Stimulated activated effector memory CD8-positive, alpha-beta T cell treated with anti-CD3 and anti-CD28 coated beads, Interleukin-12 subunit alpha, Interleukin-12 subunit beta, amount 100 ng/mL, for 72 hours (primary cell): ENCODE results near the gene NOP53.
"Not testable (repeated sequence)": the region's sequence is repeated elsewhere in the genome, so short reads cannot be mapped to it uniquely, and the experiment has no call there.

ENCODE experiments used
- ATAC-seq: fragments of 150-1000 bp; cut with Tn5 transposase; 2 replicates; pipeline ENCODE4 v1.10.0; 2021
- DNase-seq, 2 donors: peaks; one replicate each; pipeline ENCODE4 v3.0.0; 2021 to 2022; ENCODE audit warnings: low spot score in 2 of 2
- H3K27ac Mint-ChIP-seq: one replicate; pipeline ENCODE4 v1.8.0; 2022; ENCODE audit warnings: mild to moderate bottlenecking, mixed read lengths
- H3K36me3 Mint-ChIP-seq: one replicate; pipeline ENCODE4 v1.8.0; 2022; ENCODE audit warnings: mild to moderate bottlenecking, mixed read lengths
- H3K4me1 Mint-ChIP-seq: one replicate; pipeline ENCODE4 v1.8.0; 2022; ENCODE audit warnings: mixed read lengths
- H3K4me3 Mint-ChIP-seq: one replicate; pipeline ENCODE4 v1.8.0; 2022; ENCODE audit warnings: mild to moderate bottlenecking, mixed read lengths
- H3K9me3 Mint-ChIP-seq: one replicate; pipeline ENCODE4 v1.8.0; 2022; ENCODE audit warnings: mixed read lengths

Gene NOP53

DNA sequence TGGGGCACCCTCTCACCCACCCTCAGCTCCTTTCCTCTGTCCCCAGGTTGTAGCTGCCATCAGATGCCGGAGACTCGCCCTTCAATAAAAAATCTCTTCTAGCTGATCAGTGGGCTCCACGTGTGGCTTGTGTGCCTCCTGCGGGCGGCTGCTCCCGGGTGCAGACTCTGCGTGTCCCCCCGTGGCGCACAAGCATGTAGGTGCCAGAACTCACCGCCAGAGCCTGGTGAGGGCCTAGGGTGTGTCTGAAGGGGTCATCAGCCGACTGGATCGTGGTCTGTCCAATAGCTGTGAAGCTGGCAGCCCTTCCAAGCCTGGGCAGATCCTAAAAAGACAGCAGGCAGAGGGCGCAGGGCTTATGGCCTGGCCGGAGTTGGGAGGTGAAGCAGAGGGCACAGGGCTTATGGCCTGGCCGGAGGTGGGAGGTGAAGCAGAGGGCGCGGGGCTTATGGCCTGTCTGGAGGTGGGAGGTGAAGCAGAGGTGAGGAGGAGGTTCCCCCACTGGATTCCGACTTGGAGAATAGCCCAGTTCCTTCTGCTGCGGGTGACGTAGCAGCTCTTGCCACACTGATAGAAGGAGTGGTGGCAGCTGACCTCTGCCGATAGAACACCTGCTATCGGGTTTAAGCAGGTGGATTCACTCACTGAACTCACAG, 11.7 kb downstream of the NOP53 start:
- Mint-ChIP-seq H3K27ac (peak overlapping the region; percentile 67), H3K36me3 (peaks cover 83% of the 10 kb centered on the region), H3K4me3 (no peak overlapping the region), H3K9me3 (no peaks in the 10 kb centered on the region), H3K4me1 (no peaks in the 10 kb centered on the region)
- no peak for ATAC-seq
- no peak for DNase-seq

DNA sequence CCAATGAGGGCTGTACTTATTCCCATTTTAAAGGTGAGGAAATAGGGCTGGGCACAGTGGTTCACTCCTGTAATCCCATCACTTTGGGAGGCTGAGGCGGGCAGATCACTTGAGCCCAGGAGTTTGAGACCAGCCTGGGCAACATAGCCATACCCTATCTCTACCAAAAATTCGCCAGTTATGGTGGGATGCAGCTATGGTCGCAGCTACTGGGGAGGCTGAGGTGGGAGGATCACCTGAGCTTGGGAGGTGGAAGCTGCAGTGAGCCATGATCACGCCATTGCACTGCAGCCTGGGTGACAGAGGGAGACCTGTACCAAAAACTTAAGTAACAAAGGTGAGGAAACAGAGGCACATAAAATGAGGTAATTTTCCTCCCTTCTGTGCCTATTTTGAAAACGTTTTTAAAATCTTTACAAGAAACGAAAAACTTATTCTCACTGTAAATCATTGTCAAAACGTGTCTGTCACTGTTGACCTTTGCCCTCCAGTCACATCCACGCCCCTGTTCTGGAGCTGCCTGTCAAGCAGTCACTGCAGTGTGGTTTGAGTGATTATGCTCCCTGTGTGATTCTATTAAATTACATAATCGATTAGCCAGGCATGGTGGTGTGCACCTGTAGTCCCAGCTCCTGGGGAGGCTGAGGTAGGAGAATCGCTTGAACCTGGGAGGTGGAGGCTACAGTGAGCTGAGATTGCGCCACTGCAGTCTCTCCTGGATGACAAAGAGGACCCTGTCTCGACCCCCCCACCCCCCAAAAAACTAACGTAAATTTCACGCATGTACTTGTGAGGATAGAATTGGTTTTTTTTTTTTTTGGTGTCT, 12.5 kb downstream of the NOP53 start:
- peak overlapping the region; percentile 67 for H3K27ac Mint-ChIP-seq
- ATAC-seq, result no peak
- no peak overlapping the region for H3K4me3 Mint-ChIP-seq
- no peak for DNase-seq
- no peaks in the 10 kb centered on the region for H3K4me1 Mint-ChIP-seq
- H3K36me3 Mint-ChIP-seq, result peaks cover 75% of the 10 kb centered on the region
- no peaks in the 10 kb centered on the region for H3K9me3 Mint-ChIP-seq

DNA sequence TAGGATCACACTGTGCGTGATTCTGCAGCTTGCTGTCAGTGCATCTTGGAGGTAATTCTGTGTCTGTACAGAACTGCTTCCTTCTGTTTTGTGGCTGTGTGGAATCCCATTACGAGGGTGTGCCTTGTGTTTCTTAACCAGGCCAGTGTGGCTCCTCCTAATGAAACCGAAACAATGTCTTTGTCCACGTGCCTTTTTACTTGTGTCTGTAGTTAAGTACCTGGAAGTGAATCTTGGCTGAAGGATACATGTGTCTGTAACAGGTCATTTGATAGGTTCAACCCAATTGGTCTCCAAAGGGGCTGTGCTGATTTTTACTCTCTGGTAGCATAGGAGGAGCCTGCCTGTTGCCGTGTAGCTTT, 13.1 kb downstream of the NOP53 start:
- peaks cover 69% of the 10 kb centered on the region for H3K36me3 Mint-ChIP-seq
- no peaks in the 10 kb centered on the region for H3K9me3 Mint-ChIP-seq
- DNase-seq (no peak), ATAC-seq (no peak)
- no peak overlapping the region for H3K4me3 Mint-ChIP-seq
- H3K4me1 Mint-ChIP-seq, result no peaks in the 10 kb centered on the region
- no peak overlapping the region for H3K27ac Mint-ChIP-seq

GRCh38 chr19:47760632-47760999, 15.3 kb downstream of the NOP53 start:
- ATAC-seq (no peak), DNase-seq (no peak)
- Mint-ChIP-seq H3K4me3 (no peak overlapping the region), H3K27ac (no peak overlapping the region), H3K9me3 (no peaks in the 10 kb centered on the region), H3K36me3 (peaks cover 54% of the 10 kb centered on the region), H3K4me1 (peaks cover 6% of the 10 kb centered on the region)

DNA sequence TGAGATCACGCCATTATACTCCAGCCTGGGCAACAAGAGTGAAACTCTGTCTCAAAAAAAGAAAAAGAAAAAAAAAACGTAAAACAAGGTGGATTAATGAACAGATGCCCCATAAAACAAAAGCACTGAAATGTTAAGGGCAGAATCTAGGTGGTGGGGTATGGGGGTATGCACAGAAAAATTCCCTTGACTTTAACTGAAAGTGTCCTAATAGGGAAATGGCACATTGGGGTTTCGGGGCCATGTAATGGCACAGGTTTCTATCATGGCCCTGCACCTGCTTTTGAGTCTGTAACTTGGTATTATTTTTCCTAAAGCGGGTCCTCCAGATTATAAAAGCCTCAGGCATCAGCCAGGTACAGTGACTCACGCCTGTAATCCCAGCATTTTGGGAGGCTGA, 16.2 kb downstream of the NOP53 start:
- no peak for DNase-seq
- Mint-ChIP-seq H3K4me1 (peaks cover 6% of the 10 kb centered on the region), H3K4me3 (no peak overlapping the region), H3K9me3 (no peaks in the 10 kb centered on the region), H3K27ac (no peak overlapping the region), H3K36me3 (peaks cover 44% of the 10 kb centered on the region)
- no peak for ATAC-seq

DNA sequence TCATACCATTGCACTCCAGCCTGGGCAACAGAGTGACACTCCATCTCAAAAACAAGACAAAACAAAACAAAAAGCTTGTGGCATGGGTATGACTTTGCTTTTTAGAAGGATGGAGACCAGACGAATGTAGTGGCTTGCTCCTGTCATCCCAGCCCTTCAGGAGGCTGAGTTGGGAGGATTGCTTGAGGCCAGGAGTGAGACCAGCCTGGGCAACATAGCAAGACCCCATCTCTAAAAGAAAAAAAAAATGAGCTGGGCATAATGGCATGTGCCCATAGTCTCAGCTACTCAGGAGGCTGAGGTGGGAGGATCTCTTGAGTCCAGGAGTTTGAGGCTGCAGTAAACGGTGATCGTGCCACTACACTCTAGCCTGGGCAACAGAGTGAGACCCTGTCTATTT, 16.8 kb downstream of the NOP53 start:
- H3K4me3 Mint-ChIP-seq, result no peak overlapping the region
- ATAC-seq (no peak), DNase-seq (no peak)
- no peak overlapping the region for H3K27ac Mint-ChIP-seq
- H3K9me3 Mint-ChIP-seq, result no peaks in the 10 kb centered on the region
- H3K36me3 Mint-ChIP-seq, result peaks cover 39% of the 10 kb centered on the region
- H3K4me1 Mint-ChIP-seq, result peaks cover 6% of the 10 kb centered on the region

DNA sequence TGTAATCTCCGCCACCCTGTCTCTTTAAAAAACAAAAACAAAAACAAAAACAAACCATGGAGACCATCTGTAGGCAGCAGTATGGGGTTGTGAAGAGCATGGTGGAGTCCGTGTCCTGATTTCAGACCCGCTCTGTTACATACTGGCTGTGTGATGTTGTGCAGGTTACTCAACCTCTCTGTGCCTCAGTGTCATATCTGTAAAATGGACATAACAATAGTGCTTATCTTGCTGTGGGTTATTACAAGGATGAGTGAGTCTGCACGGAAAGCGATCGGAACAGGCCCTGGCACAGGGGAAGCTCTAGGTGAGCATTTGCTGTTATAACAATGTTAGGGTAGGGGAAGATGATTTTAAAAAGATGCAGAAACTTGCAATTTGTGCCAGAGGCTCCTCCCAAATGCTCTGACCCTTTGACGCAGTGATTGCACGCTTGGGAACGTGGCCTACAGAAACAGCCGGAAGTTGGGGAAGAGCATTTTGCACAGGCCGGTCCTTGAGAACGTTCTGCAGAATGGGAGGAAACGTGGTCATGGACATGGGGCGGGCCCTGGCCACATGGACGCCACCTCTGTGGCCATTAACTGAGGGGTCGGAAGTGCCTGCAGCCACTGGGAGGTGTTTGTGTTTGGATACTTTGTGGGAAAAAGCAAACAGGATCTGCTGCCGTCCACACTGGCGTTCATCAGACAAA, 17.4 kb downstream of the NOP53 start:
- Mint-ChIP-seq H3K4me3 (no peak overlapping the region), H3K36me3 (peaks cover 32% of the 10 kb centered on the region), H3K27ac (no peak overlapping the region), H3K4me1 (peaks cover 6% of the 10 kb centered on the region), H3K9me3 (no peaks in the 10 kb centered on the region)
- no peak for DNase-seq
- no peak for ATAC-seq

DNA sequence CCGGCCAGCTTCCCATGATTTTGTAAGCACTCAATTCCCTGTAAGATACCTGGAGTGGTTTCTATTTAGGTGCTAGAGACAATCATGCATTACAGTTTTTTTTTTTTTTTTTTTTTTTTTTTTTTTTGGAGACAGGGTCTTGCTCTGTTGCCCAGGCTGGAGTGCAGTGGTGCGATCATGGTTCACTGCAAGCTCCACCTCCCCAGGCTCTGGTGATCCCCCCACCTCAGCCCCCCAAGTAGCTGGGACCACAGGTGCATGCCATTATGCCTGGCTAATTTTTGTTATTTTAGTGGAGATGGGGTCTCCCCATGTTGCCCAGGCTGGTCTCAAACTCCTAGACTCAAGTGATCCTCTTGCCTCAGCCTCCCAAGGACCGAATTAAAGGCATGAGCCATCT, 19.4 kb downstream of the NOP53 start:
- not testable (repeated sequence) for H3K27ac Mint-ChIP-seq, H3K9me3 Mint-ChIP-seq, ATAC-seq, H3K4me1 Mint-ChIP-seq, H3K4me3 Mint-ChIP-seq, DNase-seq
- H3K36me3 Mint-ChIP-seq, result peaks cover 13% of the 10 kb centered on the region

DNA sequence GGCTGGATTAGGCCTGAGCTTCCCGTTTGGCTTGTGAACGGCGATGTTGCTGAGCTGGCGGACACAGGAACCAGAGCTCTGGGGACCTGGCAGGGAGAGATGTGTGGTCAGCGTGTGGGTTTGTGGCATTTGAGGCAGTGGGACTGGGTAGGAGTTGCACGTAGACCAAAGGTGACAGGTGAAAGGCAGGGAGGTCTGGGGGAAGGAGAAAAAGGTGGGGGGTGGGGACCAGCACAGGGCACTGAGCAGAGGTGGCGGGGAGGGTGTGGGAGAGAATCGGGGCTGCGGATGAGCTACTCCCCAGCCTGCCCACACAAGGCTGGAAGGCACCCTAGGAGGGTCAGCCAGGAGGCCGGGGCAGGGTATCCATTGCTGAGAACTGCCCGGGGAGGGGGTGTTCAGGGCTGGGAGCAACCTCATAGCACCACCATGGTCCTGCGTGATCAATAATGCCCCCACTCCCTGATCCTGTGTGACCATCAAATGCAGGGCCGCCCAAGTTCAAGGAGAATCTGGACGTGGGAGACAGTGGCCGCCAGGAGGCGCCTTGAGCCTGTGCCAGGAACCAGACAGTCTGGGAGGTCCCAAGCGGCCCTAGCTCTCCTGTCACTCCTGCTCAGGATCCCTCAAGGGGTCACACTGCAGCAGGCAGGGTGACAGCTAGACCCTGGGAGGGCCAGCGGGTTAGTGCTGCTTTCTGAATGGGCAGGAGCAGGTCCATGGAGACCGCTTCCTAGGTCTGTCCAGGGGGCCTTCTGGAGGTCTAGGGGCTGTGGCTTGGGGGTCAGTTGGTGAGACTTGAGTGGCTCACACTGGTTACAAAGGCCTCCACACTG, 20.4 kb downstream of the NOP53 start:
- no peaks in the 10 kb centered on the region for H3K9me3 Mint-ChIP-seq
- H3K27ac Mint-ChIP-seq, result no peak overlapping the region
- DNase-seq (peak in 1 of 2 donors; percentile 42), ATAC-seq (peak; percentile 76)
- H3K4me1 Mint-ChIP-seq, result peaks cover 6% of the 10 kb centered on the region
- H3K4me3 Mint-ChIP-seq, result no peak overlapping the region
- peaks cover 6% of the 10 kb centered on the region for H3K36me3 Mint-ChIP-seq

DNA sequence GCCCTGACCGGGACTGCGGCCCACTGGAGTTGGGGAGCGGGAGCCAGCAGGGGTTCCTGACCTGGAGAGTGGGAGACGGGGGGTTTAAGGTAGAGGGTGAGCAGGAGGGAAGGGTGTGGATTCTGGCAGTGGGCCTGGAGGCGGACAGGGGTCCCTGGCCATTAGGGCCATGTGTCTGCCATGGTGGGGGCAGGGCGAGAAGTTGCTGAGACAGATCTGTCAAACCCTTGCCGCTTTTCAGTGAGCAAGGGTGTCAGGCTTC, 20.9 kb downstream of the NOP53 start:
- no peak overlapping the region for H3K27ac Mint-ChIP-seq
- peaks cover 6% of the 10 kb centered on the region for H3K36me3 Mint-ChIP-seq
- H3K4me3 Mint-ChIP-seq, result no peak overlapping the region
- no peaks in the 10 kb centered on the region for H3K9me3 Mint-ChIP-seq
- peaks cover 6% of the 10 kb centered on the region for H3K4me1 Mint-ChIP-seq
- DNase-seq (no peak), ATAC-seq (no peak)

DNA sequence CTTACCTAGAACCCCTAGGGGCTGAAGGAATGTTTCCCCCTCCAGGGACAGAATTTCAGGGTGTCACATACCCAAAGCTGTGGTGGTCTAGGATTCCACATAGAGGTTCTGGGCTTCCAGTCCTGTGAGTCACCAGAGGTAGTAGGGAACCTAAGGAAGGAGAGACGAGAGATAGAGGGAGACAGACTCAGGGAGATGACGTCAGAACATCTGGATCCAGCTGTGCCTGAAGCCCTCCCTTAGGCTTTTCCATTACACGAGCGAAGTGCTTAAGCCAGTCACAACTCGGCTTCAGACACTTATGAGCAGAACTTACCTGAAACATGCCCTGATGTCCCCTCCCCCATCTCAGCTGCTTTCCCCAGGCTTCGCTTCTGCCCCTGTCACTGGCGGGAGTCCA, 21.3 kb downstream of the NOP53 start:
- no peak overlapping the region for H3K27ac Mint-ChIP-seq
- no peak for DNase-seq
- peaks cover 6% of the 10 kb centered on the region for H3K36me3 Mint-ChIP-seq
- H3K9me3 Mint-ChIP-seq, result no peaks in the 10 kb centered on the region
- H3K4me1 Mint-ChIP-seq, result peaks cover 6% of the 10 kb centered on the region
- H3K4me3 Mint-ChIP-seq, result no peak overlapping the region
- no peak for ATAC-seq

DNA sequence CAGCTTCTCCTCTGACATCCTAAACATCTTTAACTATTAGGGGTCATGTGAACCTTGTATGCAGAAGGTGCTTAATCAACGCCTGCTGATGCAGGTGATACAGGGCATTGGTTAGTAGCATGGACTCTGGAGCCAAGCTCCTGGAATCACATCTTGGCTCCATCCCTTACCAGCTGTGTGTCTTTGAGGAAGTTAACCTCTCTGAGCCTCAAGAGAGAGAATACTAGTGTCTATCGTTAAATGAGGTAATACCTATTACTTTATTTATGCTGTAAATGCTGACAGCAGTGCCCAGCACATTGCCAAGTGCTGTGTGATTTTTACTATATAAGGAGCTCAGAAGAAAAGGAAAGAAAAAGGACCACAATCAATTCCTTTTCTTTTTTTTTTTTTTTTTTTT, 22.0 kb downstream of the NOP53 start:
- peaks cover 6% of the 10 kb centered on the region for H3K36me3 Mint-ChIP-seq
- DNase-seq, result no peak
- no peak overlapping the region for H3K4me3 Mint-ChIP-seq
- no peak overlapping the region for H3K27ac Mint-ChIP-seq
- H3K4me1 Mint-ChIP-seq, result peaks cover 6% of the 10 kb centered on the region
- ATAC-seq, result no peak
- no peaks in the 10 kb centered on the region for H3K9me3 Mint-ChIP-seq

DNA sequence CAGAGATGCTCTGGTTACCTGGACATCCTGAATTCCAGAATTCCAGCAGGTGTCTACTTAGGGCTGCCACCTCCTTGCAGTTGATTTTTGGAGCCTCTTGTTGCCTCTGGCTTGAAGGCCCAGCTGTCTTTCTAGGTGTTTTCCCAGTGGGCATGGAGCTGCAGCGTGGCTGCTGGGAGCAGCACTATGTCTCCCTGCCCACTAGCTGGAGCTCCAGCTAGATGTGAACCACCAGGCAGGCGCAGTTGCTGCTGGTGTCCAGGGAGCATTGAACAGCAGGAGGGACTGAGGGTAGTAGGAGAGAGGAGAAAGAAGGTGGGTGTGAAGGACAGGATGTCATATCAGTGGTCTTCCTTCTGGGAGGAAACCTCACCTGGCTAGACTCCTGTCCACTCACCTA, 23.3 kb downstream of the NOP53 start:
- Mint-ChIP-seq H3K36me3 (peaks cover 6% of the 10 kb centered on the region), H3K4me3 (no peak overlapping the region), H3K4me1 (peaks cover 6% of the 10 kb centered on the region), H3K27ac (no peak overlapping the region), H3K9me3 (no peaks in the 10 kb centered on the region)
- DNase-seq (no peak), ATAC-seq (no peak)

DNA sequence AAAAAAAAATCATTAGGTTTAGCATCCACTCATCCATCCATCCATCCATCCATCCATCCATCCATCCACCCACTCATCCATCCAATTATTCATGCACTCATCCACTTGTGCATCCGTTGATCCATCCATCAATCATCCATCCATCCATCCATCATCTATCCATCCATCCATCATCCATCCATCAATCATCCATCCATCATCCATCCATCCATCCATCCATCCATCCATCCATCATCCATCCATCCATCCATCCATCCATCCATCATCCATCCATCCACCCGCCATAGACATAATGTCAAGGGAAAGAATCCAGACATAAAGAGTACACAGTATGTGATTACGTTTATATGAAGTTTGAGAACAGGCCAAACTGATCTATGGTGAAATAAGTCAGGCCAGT, 24.2 kb downstream of the NOP53 start:
- no peaks in the 10 kb centered on the region for H3K9me3 Mint-ChIP-seq
- ATAC-seq, result no peak

GRCh38 chr19:47771291-47771690, 25.9 kb downstream of the NOP53 start:
- not testable (repeated sequence) for H3K4me3 Mint-ChIP-seq, ATAC-seq

More for the DNA sequence above, 24.2 kb downstream of the NOP53 start:
- H3K4me3 Mint-ChIP-seq, result no peak overlapping the region
- H3K4me1 Mint-ChIP-seq, result peaks cover 6% of the 10 kb centered on the region
- no peak for DNase-seq
- H3K36me3 Mint-ChIP-seq, result peaks cover 6% of the 10 kb centered on the region
- no peak overlapping the region for H3K27ac Mint-ChIP-seq

More at GRCh38 chr19:47771291-47771690, 25.9 kb downstream of the NOP53 start:
- not testable (repeated sequence) for DNase-seq, H3K27ac Mint-ChIP-seq, H3K4me1 Mint-ChIP-seq, H3K36me3 Mint-ChIP-seq, H3K9me3 Mint-ChIP-seq
